Muscle of leg (tissue), 11 donors: ENCODE results near the gene OR2T29. TPM values are rescaled to one million over a fixed set of nuclear protein-coding genes. Genes with fewer than 3 reads are reported as not detected.
"Not testable (repeated sequence)": the region's sequence is repeated elsewhere in the genome, so short reads cannot be mapped to it uniquely, and the experiment has no call there.

Experiments used
- DNase-seq: peaks from one replicate; pipeline ENCODE4 v3.0.0; 2013
- H3K27ac ChIP-seq: one replicate; pipeline ENCODE4 v1.5.1; 2013; ENCODE audit warnings: mild to moderate bottlenecking, low read length, control low read depth
- H3K27me3 ChIP-seq: one replicate; pipeline ENCODE4 v1.6.1; 2013; ENCODE audit warnings: low read length; ENCODE audit not compliant: control insufficient read depth, insufficient read depth
- H3K36me3 ChIP-seq: one replicate; pipeline ENCODE4 v1.6.1; 2013; ENCODE audit warnings: low read length; ENCODE audit not compliant: control insufficient read depth, insufficient read depth
- H3K4me1 ChIP-seq: one replicate; pipeline ENCODE4 v1.6.1; 2013; ENCODE audit warnings: low read length; ENCODE audit not compliant: control insufficient read depth, insufficient read depth
- H3K4me3 ChIP-seq: one replicate; pipeline ENCODE4 v1.5.1; 2013; ENCODE audit warnings: low read length, control low read depth
- H3K9me3 ChIP-seq: replicated peaks from 2 replicates; pipeline ENCODE4 v1.6.1; 2013; ENCODE audit warnings: low read depth, low read length; ENCODE audit not compliant: control insufficient read depth
- WGBS: methylation state at CpG from one replicate; pipeline ENCODE4 v1.1.5; 2013; ENCODE audit warnings: missing lambda C conversion rate; ENCODE audit not compliant: insufficient coverage; 5-methylcytosine and 5-hydroxymethylcytosine counted together
- polyA plus RNA-seq, 8 donors: library from polyadenylated mRNA; unstranded; fragments of 120-200 nt; gene quantifications; one replicate each; pipeline versions ENCODE4 v1.2.1 to v1.2.3, GENCODE V29; 2013; ENCODE audit warnings: inconsistent platforms in 1 of 8, low replicate concordance in 1 of 8; ENCODE audit not compliant: insufficient read length in 8 of 8, insufficient read depth in 1 of 8
- total RNA-seq: library from RNA; stranded (reverse); fragments of 120-200 nt; gene quantifications from one replicate; pipeline ENCODE4 v1.2.4, GENCODE V29; 2013

OR2T29 gene
- total and polyA plus RNA-seq, 9 donors = not detected

DNA sequence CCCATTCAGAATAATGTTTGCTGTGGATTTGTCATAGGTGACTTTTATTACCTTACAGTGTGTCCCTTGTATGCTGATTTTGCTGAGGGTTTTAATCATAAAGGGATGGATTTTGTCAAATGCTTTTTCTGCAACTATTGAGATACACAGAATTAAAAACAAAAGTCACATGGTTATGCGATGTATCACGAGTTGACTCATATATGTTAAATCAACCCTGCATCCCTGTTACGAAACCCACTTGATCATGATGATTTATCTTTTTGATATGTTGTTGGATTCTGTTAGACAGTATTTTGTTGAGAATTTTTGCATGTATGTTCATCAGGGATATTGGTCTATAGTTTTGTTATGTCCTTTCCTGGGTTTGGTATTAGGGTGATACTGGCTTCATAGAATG lies 22.7 kb upstream of the OR2T29 start:
- no peaks in the 10 kb centered on the region for H3K9me3 ChIP-seq
- H3K27ac ChIP-seq = no peak overlapping the region
- H3K4me3 ChIP-seq = no peak overlapping the region
- H3K36me3 ChIP-seq = no peaks in the 10 kb centered on the region
- no peak for DNase-seq
- no peaks in the 10 kb centered on the region for H3K4me1 ChIP-seq
- H3K27me3 ChIP-seq = no peaks in the 10 kb centered on the region
- no CpG with 5 or more reads among the region's 3 CpGs for WGBS

GRCh38 chr1:248576260-248576980 lies 13.8 kb upstream of the OR2T29 start:
- Histone ChIP-seq H3K27me3 (no peaks in the 10 kb centered on the region), H3K36me3 (no peaks in the 10 kb centered on the region), H3K27ac (no peak overlapping the region), H3K9me3 (peaks cover 7% of the 10 kb centered on the region), H3K4me1 (no peaks in the 10 kb centered on the region), H3K4me3 (no peak overlapping the region)
- DNase-seq = no peak
- WGBS = no CpG with 5 or more reads among the region's 9 CpGs

DNA sequence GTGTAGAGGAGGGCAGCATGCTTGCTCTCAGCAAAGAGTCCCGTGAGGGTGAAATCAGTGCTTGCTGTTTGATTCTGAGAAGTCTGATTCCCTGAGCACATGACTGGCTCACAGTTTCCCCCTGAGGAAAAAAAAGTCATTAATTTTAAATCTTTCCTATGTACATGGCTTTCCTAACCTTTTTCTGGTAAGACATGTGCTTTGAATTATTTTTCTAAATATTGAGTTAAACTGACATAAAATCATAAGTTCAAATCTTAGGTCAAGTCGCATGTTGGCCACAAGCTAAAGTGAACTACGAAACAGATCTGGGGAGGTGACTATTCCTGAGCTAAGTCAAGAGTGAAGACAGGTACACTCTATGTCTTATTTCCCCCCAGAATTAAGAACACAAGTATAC lies 12.1 kb upstream of the OR2T29 start, which contains the start of gene OR2T34:
TSS of gene OR2T34 (minus strand) at position 101 of the 400 bp plus-strand sequence. CDS start at position 101, 0 bp downstream.
- DNase-seq, H3K36me3 ChIP-seq, H3K27me3 ChIP-seq, H3K27ac ChIP-seq, H3K4me1 ChIP-seq, H3K9me3 ChIP-seq, H3K4me3 ChIP-seq: not testable (repeated sequence)
- no CpG with 5 or more reads among the region's 3 CpGs for WGBS

GRCh38 chr1:248573856-248574255 lies 11.3 kb upstream of the OR2T29 start:
- not testable (repeated sequence) for H3K27ac ChIP-seq, H3K27me3 ChIP-seq, DNase-seq, H3K4me1 ChIP-seq, H3K9me3 ChIP-seq, H3K36me3 ChIP-seq, H3K4me3 ChIP-seq
- WGBS = no CpG with 5 or more reads among the region's 8 CpGs

- H3K36me3 ChIP-seq, H3K27me3 ChIP-seq, H3K4me1 ChIP-seq, H3K27ac ChIP-seq, H3K9me3 ChIP-seq, H3K4me3 ChIP-seq, DNase-seq: not testable (repeated sequence)
- WGBS = no CpG with 5 or more reads among the region's 1 CpG
Measured at GRCh38 chr1:248572049-248572448, 9.5 kb upstream of the OR2T29 start.

DNA sequence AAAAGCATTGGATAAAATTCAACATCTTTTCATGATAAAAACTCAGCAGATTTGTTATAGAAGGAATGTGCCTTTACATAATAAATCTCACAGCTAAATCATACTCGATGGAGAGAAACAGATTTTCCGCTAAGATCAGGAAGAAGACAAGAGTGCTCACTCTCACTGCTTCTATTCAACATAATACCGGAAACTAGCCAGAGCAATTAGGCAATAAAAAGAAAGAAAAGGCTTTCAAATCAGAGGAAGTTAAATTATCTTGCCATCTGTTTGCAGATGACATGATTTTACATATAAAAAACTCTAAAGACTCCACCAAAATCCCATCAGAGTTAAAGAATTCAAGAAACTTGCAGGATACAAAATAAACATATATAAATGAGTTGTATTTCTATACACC lies 8.2 kb upstream of the OR2T29 start:
- DNase-seq, H3K4me3 ChIP-seq, H3K27me3 ChIP-seq, H3K36me3 ChIP-seq, H3K9me3 ChIP-seq, H3K27ac ChIP-seq, H3K4me1 ChIP-seq: not testable (repeated sequence)
- WGBS = no CpG with 5 or more reads among the region's 3 CpGs

GRCh38 chr1:248569049-248569448 lies 6.5 kb upstream of the OR2T29 start:
- H3K36me3 ChIP-seq, H3K27ac ChIP-seq, H3K9me3 ChIP-seq, H3K4me3 ChIP-seq, H3K27me3 ChIP-seq, DNase-seq, H3K4me1 ChIP-seq: not testable (repeated sequence)
- no CpG with 5 or more reads among the region's 2 CpGs for WGBS

GRCh38 chr1:248565530-248566373 lies 3.2 kb upstream of the OR2T29 start:
- 67% methylated on average over 6 of the region's 11 CpGs for WGBS
- not testable (repeated sequence) for H3K36me3 ChIP-seq, H3K4me1 ChIP-seq, H3K27me3 ChIP-seq, H3K9me3 ChIP-seq, DNase-seq, H3K4me3 ChIP-seq, H3K27ac ChIP-seq

DNA sequence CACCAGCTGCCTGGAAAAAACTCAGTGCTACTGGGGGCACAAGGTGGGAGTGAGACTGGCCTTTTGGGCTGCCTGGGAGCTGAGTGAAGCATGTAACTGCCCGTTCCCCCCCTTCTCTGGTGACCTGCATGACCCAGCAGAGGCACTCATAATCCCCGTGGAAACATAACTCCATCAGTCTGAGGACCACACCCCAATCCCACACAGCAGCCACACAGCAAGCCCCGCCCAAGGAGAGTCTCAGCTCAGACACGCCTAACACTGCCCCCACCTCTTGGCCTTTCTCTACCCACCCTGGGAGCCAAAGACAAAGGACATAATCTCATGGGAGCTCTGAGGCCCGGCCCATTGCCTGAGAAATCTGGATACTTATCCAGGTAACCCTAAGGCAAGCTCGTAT lies 11.5 kb downstream of the OR2T29 start:
- H3K36me3 ChIP-seq, DNase-seq, H3K4me3 ChIP-seq, H3K27me3 ChIP-seq, H3K4me1 ChIP-seq, H3K27ac ChIP-seq, H3K9me3 ChIP-seq: not testable (repeated sequence)
- WGBS = no CpG with 5 or more reads among the region's 6 CpGs

DNA sequence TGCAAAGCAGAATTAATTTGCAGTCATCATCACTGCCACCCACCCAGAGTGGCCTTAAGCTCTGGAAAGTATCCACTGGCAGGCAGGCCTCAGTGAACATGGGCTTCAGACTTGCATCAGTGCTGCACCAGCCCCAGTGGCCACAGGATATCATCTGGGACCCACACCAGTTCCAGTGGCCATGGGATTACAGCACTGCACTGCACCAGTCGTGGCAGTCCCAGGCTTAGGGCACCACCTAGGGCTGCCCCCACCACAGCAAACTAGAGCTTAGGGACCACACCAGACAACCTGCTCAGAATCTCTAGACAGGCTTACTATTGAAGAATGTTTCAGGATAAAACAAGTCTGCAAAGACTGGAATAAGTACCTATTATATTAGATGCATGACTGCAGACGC lies 15.2 kb downstream of the OR2T29 start:
- DNase-seq, H3K4me3 ChIP-seq, H3K27me3 ChIP-seq, H3K27ac ChIP-seq, H3K36me3 ChIP-seq, H3K4me1 ChIP-seq, H3K9me3 ChIP-seq: not testable (repeated sequence)
- WGBS = no CpG with 5 or more reads among the region's 2 CpGs
